ENCODE data around the gene PLEKHM3.

DNA sequence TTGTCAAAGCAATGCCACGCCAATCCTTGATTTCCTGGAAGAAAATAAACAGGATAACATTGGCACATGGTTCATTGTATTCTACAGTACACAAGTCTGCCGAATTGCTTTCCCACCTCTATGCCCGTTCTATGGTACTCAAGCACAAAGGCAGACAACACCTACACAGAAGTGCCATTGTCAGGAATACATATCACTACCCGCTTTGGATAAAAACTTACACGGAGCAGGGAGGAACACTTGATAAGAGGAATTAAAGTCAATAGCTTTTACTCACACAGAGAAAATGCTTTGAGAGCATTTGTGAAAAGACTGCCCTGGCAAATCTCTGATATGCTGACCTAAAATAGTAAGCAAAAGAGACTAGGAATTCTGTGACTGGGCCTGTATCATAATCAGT lies 23.4 kb downstream of the PLEKHM3 start:
- TF ChIP-seq POLR2A (IDR thresholded peaks at IDR 0.05) (no peak), EP300 (IDR thresholded peaks at IDR 0.05) (no peak), POLR2AphosphoS5 (IDR thresholded peaks at IDR 0.05) (no peak)
- TF ChIP-seq, protein P1, sequence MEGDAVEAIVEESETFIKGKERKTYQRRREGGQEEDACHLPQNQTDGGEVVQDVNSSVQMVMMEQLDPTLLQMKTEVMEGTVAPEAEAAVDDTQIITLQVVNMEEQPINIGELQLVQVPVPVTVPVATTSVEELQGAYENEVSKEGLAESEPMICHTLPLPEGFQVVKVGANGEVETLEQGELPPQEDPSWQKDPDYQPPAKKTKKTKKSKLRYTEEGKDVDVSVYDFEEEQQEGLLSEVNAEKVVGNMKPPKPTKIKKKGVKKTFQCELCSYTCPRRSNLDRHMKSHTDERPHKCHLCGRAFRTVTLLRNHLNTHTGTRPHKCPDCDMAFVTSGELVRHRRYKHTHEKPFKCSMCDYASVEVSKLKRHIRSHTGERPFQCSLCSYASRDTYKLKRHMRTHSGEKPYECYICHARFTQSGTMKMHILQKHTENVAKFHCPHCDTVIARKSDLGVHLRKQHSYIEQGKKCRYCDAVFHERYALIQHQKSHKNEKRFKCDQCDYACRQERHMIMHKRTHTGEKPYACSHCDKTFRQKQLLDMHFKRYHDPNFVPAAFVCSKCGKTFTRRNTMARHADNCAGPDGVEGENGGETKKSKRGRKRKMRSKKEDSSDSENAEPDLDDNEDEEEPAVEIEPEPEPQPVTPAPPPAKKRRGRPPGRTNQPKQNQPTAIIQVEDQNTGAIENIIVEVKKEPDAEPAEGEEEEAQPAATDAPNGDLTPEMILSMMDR (IDR thresholded peaks at IDR 0.05), result no peak
